K562 (cell line): ENCODE data around the gene GGT5. TPM values are rescaled to one million over a fixed set of nuclear protein-coding genes. Genes with fewer than 3 reads are reported as not detected.

Experiments
- FOXM1 ChIP-seq, 2 experiments: fragments of 450-650 bp in 1 of 2; sonication (generic) in 1 of 2; formaldehyde crosslinking in 1 of 2; IDR thresholded peaks; 2 replicates each; pipeline versions ENCODE4 v1.6.1 to v1.9.0; 2017 to 2022; ENCODE audit warnings: low read depth in 2 of 2, mild to moderate bottlenecking in 2 of 2, missing genetic modification reagents in 1 of 2, moderate library complexity in 1 of 2
- NEUROD1 ChIP-seq: fragments of 150-350 bp; IDR thresholded peaks from 2 replicates; pipeline ENCODE4 v1.6.1; 2014; ENCODE audit warnings: borderline replicate concordance, low read length, low read depth; ENCODE audit not compliant: partially characterized antibody
- SMARCB1 ChIP-seq: IDR thresholded peaks from 2 replicates; pipeline ENCODE4 v1.6.1; 2011; ENCODE audit warnings: improper control_type of control experiment, low read depth; ENCODE audit not compliant: insufficient read length
- TEAD2 ChIP-seq: fragments of 450-650 bp; IDR thresholded peaks from 2 replicates; pipeline ENCODE4 v1.6.1; 2016; ENCODE audit warnings: missing genetic modification characterization, control low read depth, missing compliant biosample characterization
- TFAM ChIP-seq: fragments of 250-450 bp; sonication (Bioruptor Pico); conservative IDR thresholded peaks from 2 replicates; pipeline ENCODE4 v1.5.0; 2021; ENCODE audit warnings: mild to moderate bottlenecking, moderate library complexity
- ZNF695 ChIP-seq: fragments of 450-650 bp; formaldehyde crosslinking; IDR thresholded peaks from 2 replicates; pipeline ENCODE4 v1.4.0; 2020; ENCODE audit warnings: mild to moderate bottlenecking, moderate library complexity
- polyA plus RNA-seq, 8 experiments: library from polyadenylated mRNA; depleted of rRNA in 4 of 8; stranded (reverse) in 5 of 8; unstranded in 3 of 8; fragments of >200 nt; fragmentation: Nextera tagmentation in 2 of 8; fragmentation: Illumina TruSeq in 1 of 8; extraction: Ambion mirVana in 2 of 8; extraction: Trizol in 1 of 8; gene quantifications; 2 replicates each; pipeline versions ENCODE4 v1.2.1 to v1.2.3, GENCODE V29; 2011 to 2014; ENCODE audit warnings: inconsistent platforms in 1 of 8, missing spikeins in 1 of 8
- total RNA-seq, 7 experiments: library from RNA; depleted of rRNA in 6 of 7; stranded (reverse); fragments of >200 nt in 6 of 7; fragmentation: Illumina TruSeq in 2 of 7; extraction: Trizol in 2 of 7; gene quantifications; 2 replicates each; pipeline versions ENCODE4 v1.2.1 to v1.2.3, GENCODE V29; 2011 to 2021; ENCODE audit warnings: low replicate concordance in 1 of 7
- TF ChIP-seq, protein P1 (sequence below): fragments of 200-600 bp; sonication (generic); IDR thresholded peaks from one replicate; pipeline ENCODE4 v1.6.1; 2012; ENCODE audit warnings: mild to moderate bottlenecking, low read depth, low read length, inconsistent platforms
- TF ChIP-seq, protein P2 (sequence below): fragments of 250-450 bp; sonication (Bioruptor Pico); IDR thresholded peaks from 2 replicates; pipeline ENCODE4 v1.5.0; 2021; ENCODE audit warnings: mild to moderate bottlenecking, moderate library complexity

GGT5 gene
- total and polyA plus RNA-seq, 9 of the 15 experiments (the other 6 are each of a cell fraction or from before 2014, with no cell fraction given) = 0.07 to 0.69 (median 0.18) TPM; not detected in 4

DNA sequence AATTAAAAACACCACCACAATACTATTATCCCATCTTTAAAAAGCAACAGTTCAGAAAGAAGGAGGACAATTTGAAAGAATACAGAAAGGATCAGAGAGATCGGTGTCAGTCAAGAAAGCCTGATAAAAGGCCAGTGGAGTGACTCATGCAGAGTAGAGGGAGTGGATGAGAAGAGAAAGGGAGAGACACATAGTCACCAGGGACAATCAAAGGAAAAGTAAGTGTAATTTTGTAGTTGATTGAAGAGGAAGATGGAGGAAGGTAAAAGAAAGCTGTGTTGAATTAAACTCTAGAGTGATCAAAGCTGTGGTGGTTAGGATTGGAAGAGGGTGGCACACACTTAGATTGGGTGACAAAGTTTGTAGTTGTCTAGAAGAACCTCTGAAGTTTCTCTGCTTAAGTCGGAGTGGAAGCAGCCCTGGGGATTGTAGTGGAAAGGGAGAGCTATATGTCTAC is 39.9 kb upstream of the GGT5 start (continued):
- TF ChIP-seq, protein P1, sequence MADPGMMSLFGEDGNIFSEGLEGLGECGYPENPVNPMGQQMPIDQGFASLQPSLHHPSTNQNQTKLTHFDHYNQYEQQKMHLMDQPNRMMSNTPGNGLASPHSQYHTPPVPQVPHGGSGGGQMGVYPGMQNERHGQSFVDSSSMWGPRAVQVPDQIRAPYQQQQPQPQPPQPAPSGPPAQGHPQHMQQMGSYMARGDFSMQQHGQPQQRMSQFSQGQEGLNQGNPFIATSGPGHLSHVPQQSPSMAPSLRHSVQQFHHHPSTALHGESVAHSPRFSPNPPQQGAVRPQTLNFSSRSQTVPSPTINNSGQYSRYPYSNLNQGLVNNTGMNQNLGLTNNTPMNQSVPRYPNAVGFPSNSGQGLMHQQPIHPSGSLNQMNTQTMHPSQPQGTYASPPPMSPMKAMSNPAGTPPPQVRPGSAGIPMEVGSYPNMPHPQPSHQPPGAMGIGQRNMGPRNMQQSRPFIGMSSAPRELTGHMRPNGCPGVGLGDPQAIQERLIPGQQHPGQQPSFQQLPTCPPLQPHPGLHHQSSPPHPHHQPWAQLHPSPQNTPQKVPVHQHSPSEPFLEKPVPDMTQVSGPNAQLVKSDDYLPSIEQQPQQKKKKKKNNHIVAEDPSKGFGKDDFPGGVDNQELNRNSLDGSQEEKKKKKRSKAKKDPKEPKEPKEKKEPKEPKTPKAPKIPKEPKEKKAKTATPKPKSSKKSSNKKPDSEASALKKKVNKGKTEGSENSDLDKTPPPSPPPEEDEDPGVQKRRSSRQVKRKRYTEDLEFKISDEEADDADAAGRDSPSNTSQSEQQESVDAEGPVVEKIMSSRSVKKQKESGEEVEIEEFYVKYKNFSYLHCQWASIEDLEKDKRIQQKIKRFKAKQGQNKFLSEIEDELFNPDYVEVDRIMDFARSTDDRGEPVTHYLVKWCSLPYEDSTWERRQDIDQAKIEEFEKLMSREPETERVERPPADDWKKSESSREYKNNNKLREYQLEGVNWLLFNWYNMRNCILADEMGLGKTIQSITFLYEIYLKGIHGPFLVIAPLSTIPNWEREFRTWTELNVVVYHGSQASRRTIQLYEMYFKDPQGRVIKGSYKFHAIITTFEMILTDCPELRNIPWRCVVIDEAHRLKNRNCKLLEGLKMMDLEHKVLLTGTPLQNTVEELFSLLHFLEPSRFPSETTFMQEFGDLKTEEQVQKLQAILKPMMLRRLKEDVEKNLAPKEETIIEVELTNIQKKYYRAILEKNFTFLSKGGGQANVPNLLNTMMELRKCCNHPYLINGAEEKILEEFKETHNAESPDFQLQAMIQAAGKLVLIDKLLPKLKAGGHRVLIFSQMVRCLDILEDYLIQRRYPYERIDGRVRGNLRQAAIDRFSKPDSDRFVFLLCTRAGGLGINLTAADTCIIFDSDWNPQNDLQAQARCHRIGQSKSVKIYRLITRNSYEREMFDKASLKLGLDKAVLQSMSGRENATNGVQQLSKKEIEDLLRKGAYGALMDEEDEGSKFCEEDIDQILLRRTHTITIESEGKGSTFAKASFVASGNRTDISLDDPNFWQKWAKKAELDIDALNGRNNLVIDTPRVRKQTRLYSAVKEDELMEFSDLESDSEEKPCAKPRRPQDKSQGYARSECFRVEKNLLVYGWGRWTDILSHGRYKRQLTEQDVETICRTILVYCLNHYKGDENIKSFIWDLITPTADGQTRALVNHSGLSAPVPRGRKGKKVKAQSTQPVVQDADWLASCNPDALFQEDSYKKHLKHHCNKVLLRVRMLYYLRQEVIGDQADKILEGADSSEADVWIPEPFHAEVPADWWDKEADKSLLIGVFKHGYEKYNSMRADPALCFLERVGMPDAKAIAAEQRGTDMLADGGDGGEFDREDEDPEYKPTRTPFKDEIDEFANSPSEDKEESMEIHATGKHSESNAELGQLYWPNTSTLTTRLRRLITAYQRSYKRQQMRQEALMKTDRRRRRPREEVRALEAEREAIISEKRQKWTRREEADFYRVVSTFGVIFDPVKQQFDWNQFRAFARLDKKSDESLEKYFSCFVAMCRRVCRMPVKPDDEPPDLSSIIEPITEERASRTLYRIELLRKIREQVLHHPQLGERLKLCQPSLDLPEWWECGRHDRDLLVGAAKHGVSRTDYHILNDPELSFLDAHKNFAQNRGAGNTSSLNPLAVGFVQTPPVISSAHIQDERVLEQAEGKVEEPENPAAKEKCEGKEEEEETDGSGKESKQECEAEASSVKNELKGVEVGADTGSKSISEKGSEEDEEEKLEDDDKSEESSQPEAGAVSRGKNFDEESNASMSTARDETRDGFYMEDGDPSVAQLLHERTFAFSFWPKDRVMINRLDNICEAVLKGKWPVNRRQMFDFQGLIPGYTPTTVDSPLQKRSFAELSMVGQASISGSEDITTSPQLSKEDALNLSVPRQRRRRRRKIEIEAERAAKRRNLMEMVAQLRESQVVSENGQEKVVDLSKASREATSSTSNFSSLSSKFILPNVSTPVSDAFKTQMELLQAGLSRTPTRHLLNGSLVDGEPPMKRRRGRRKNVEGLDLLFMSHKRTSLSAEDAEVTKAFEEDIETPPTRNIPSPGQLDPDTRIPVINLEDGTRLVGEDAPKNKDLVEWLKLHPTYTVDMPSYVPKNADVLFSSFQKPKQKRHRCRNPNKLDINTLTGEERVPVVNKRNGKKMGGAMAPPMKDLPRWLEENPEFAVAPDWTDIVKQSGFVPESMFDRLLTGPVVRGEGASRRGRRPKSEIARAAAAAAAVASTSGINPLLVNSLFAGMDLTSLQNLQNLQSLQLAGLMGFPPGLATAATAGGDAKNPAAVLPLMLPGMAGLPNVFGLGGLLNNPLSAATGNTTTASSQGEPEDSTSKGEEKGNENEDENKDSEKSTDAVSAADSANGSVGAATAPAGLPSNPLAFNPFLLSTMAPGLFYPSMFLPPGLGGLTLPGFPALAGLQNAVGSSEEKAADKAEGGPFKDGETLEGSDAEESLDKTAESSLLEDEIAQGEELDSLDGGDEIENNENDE = no peak
- TF ChIP-seq TFAM (CRISPR knock-in tag) = no peak
- TF ChIP-seq NEUROD1 = no peak
- TF ChIP-seq ZNF695 (CRISPR knock-in tag) = no peak
- TF ChIP-seq, protein P2, sequence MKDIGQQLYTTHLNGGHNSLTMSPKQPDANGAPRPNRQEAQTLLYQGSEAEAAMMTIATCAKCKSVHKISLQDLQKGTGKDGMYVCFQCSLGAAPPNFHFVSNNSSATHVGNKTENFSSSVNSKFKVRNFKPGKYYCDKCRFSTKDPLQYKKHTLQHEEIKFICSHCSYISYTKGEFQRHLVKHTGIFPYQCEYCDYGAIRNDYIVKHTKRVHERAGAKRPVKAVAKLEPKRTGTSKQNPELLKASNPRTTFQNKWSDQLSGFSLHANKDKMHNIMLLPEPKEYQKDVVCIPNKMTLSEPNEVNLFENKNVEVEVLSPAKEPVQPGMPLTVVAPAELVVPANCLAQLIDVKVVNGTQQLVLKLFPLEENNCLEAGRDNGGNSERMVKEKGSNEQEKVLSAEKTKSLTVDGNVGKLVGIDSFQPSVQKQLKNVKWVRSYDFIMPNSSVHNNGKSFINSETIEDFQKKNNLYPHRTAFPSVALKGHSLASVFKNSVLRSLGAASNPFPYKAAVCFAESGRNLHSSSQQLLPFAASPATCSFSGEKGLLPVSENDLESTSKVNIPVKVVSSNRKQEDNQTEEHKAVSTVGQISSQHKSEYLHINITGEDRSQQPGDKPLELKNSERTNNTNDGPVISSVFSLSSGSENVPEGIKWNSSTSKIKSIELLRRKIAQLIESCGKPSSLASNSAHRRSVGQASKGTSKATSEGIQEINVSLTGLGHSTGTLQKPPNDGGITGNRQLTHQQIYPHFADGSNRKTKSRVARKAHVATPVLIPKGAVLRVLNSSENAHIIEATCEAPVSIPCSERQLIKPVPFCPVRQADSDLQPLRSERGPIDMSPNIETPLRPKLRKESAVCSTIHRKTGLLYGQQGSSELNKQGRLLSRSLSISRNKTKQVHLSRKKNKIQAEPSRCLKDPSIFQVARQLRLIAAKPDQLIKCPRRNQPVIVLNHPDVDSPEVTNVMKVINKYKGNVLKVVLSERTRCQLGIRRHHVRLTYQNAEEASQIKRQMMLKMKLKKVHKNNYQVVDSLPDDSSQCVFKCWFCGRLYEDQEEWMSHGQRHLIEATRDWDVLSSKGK (CRISPR knock-in tag) = no peak
- no peak for TF ChIP-seq SMARCB1
- TF ChIP-seq TEAD2 (tag) = no peak
- peak; percentile 68 for TF ChIP-seq FOXM1 (IDR thresholded peaks at IDR 0.05; ENCODE audit: low read depth)
- no peak for TF ChIP-seq FOXM1 (CRISPR knock-in tag; IDR thresholded peaks at IDR 0.05; ENCODE audit: low read depth)
